HepG2 (cell line): ENCODE results near the gene TRPM5. TPM values are rescaled to one million over a fixed set of nuclear protein-coding genes. Genes with fewer than 3 reads are reported as not detected.

ENCODE experiments used
- CSRNP1 ChIP-seq: sonication (generic); formaldehyde crosslinking; IDR thresholded peaks from 2 replicates; pipeline ENCODE4 v1.8.1; 2023; ENCODE audit warnings: mild to moderate bottlenecking, missing genetic modification reagents
- DNMT1 ChIP-seq: sonication (generic); formaldehyde crosslinking; IDR thresholded peaks from 2 replicates; pipeline ENCODE4 v1.5.1; 2020; ENCODE audit warnings: mild to moderate bottlenecking, missing genetic modification reagents
- ERF ChIP-seq: IDR thresholded peaks from 2 replicates; pipeline ENCODE4 v1.6.1; 2018; ENCODE audit warnings: missing biosample characterization, missing genetic modification reagents
- FOXK1 ChIP-seq: sonication (generic); formaldehyde crosslinking; IDR thresholded peaks from 2 replicates; pipeline ENCODE4 v1.4.0; 2020; ENCODE audit warnings: low read depth, missing genetic modification reagents, borderline replicate concordance
- GTF2F1 ChIP-seq: fragments of 150-350 bp; IDR thresholded peaks from 2 replicates; pipeline ENCODE4 v1.6.1; 2014; ENCODE audit warnings: low read length
- HIVEP1 ChIP-seq: sonication (generic); formaldehyde crosslinking; IDR thresholded peaks from 2 replicates; pipeline ENCODE4 v1.4.0; 2020; ENCODE audit warnings: mild to moderate bottlenecking, missing genetic modification reagents
- HNRNPUL1 ChIP-seq: fragments of 200-400 bp; formaldehyde crosslinking; IDR thresholded peaks from 2 replicates; pipeline ENCODE4 v1.6.1; 2017; ENCODE audit warnings: low read depth, mild to moderate bottlenecking, low read length, moderate library complexity
- MAX ChIP-seq: IDR thresholded peaks from 2 replicates; pipeline ENCODE4 v1.6.1; 2012; ENCODE audit warnings: inconsistent platforms
- NCOA2 ChIP-seq: sonication (generic); formaldehyde crosslinking; IDR thresholded peaks from 2 replicates; pipeline ENCODE4 v1.8.0; 2022; ENCODE audit warnings: inconsistent platforms
- SALL1 ChIP-seq: sonication (generic); formaldehyde crosslinking; IDR thresholded peaks from 2 replicates; pipeline ENCODE4 v1.8.0; 2022; ENCODE audit warnings: mild to moderate bottlenecking, missing genetic modification reagents
- SAP130 ChIP-seq: IDR thresholded peaks from 2 replicates; pipeline ENCODE4 v1.6.1; 2016; ENCODE audit warnings: low read depth
- SSRP1 ChIP-seq: IDR thresholded peaks from 2 replicates; pipeline ENCODE4 v1.6.1; 2016; ENCODE audit warnings: control low read depth
- STAG1 ChIP-seq: sonication (generic); formaldehyde crosslinking; IDR thresholded peaks from 2 replicates; pipeline ENCODE4 v1.4.0; 2020; ENCODE audit warnings: missing genetic modification reagents
- TAF15 ChIP-seq: fragments of 200-400 bp; formaldehyde crosslinking; IDR thresholded peaks from one replicate; pipeline ENCODE4 v1.6.1; 2018; ENCODE audit warnings: mild to moderate bottlenecking, low read depth, low read length; ENCODE audit not compliant: poor library complexity, severe bottlenecking
- TARDBP ChIP-seq: sonication (generic); formaldehyde crosslinking; IDR thresholded peaks from 2 replicates; pipeline ENCODE4 v1.8.0; 2022; ENCODE audit warnings: mild to moderate bottlenecking, missing genetic modification reagents
- ZBTB49 ChIP-seq: sonication (generic); formaldehyde crosslinking; IDR thresholded peaks from 2 replicates; pipeline ENCODE4 v1.4.0; 2020; ENCODE audit warnings: missing genetic modification reagents, borderline replicate concordance
- ZNF263 ChIP-seq: sonication (generic); formaldehyde crosslinking; IDR thresholded peaks from 2 replicates; pipeline ENCODE4 v1.4.0; 2020; ENCODE audit warnings: missing genetic modification reagents
- ZNF34 ChIP-seq: sonication (generic); formaldehyde crosslinking; IDR thresholded peaks from 2 replicates; pipeline ENCODE4 v1.4.0; 2020; ENCODE audit warnings: mild to moderate bottlenecking, missing genetic modification reagents, borderline replicate concordance
- ZNF451 ChIP-seq: sonication (generic); formaldehyde crosslinking; IDR thresholded peaks from 2 replicates; pipeline ENCODE4 v1.5.0; 2020; ENCODE audit warnings: mild to moderate bottlenecking, missing genetic modification reagents
- ZNF574 ChIP-seq: sonication (generic); formaldehyde crosslinking; IDR thresholded peaks from 2 replicates; pipeline ENCODE4 v1.4.0; 2020; ENCODE audit warnings: missing genetic modification reagents
- ZNF782 ChIP-seq: sonication (generic); formaldehyde crosslinking; IDR thresholded peaks from 2 replicates; pipeline ENCODE4 v1.4.0; 2020; ENCODE audit warnings: missing genetic modification reagents, mild to moderate bottlenecking, borderline replicate concordance
- polyA plus RNA-seq, 8 experiments: library from polyadenylated mRNA; depleted of rRNA in 3 of 8; stranded (reverse) in 7 of 8; unstranded in 1 of 8; fragments of >200 nt; fragmentation: Illumina TruSeq in 4 of 8; extraction: Trizol in 4 of 8; gene quantifications; 2 replicates each; pipeline versions ENCODE4 v1.2.1 to v1.2.3, GENCODE V29; 2011 to 2016; ENCODE audit warnings: low read depth in 4 of 8, missing spikeins in 1 of 8, mixed read lengths in 1 of 8; ENCODE audit not compliant: insufficient read depth in 1 of 8
- total RNA-seq, 5 experiments: library from RNA; depleted of rRNA; stranded (reverse); fragments of >200 nt; fragmentation: Illumina TruSeq; extraction: Trizol; gene quantifications; 2 replicates each; pipeline ENCODE4 v1.2.3, GENCODE V29; 2016; ENCODE audit warnings: low read depth in 1 of 5

Gene TRPM5
- total and polyA plus RNA-seq, 2 of the 13 experiments (the other 11 are each of a cell fraction or from before 2014, with no cell fraction given), result 0.12 TPM; not detected in 1

- peak; percentile 47; the same call in 1 of the 2 replicates for TF ChIP-seq SALL1 (CRISPR knock-in tag)
- peak; percentile 47; the same call in 1 of the 2 replicates for TF ChIP-seq TARDBP
- 0 out of 2 replicates have a peak, but pooled peaks have one; percentile 38 for TF ChIP-seq ZNF574
- TF ChIP-seq SAP130 (CRISPR knock-in tag), result peak; percentile 25; the same call in 1 of the 2 replicates
- TF ChIP-seq ZBTB49 (CRISPR knock-in tag), result no peak
- peak; percentile 91 for TF ChIP-seq STAG1 (CRISPR knock-in tag)
- no peak for TF ChIP-seq TAF15
- TF ChIP-seq HIVEP1 (CRISPR knock-in tag), result no peak
- TF ChIP-seq FOXK1 (CRISPR knock-in tag), result 0 out of 2 replicates have a peak, but pooled peaks have one; percentile 10
- TF ChIP-seq ZNF263 (CRISPR knock-in tag), result 0 out of 2 replicates have a peak, but pooled peaks have one; percentile 26
- peak; percentile 54 for TF ChIP-seq MAX
- no peak for TF ChIP-seq DNMT1 (CRISPR knock-in tag)
- no peak for TF ChIP-seq NCOA2 (CRISPR knock-in tag)
- no peak for TF ChIP-seq ZNF782 (CRISPR knock-in tag)
- TF ChIP-seq ZNF34 (CRISPR knock-in tag), result 0 out of 2 replicates have a peak, but pooled peaks have one; percentile 16
- no peak for TF ChIP-seq SSRP1 (CRISPR knock-in tag)
- TF ChIP-seq CSRNP1, result peak; percentile 39; the same call in 1 of the 2 replicates
- peak; percentile 48; the same call in 1 of the 2 replicates for TF ChIP-seq ERF (CRISPR knock-in tag)
- no peak for TF ChIP-seq GTF2F1
- no peak for TF ChIP-seq HNRNPUL1
- no peak for TF ChIP-seq ZNF451 (CRISPR knock-in tag)
These were observed 24.4 kb downstream of the TRPM5 start (continued) for GRCh38 chr11:2419638-2420501.
